Hindlimb muscle (tissue), 1 donor: ENCODE measurements around the gene ADORA1. TPM values are rescaled to one million over a fixed set of nuclear protein-coding genes. Genes with fewer than 3 reads are reported as not detected.

Source experiments
- DNase-seq: peaks from one replicate; pipeline ENCODE4 v3.0.0-alpha.2; 2013
- polyA plus RNA-seq: library from polyadenylated mRNA; unstranded; fragments of 120-200 nt; gene quantifications from one replicate; pipeline ENCODE4 v1.2.1, GENCODE V29; 2013; ENCODE audit not compliant: insufficient read length

ADORA1 gene
- polyA plus RNA-seq, 1 donor, result 8.2 TPM

DNA sequence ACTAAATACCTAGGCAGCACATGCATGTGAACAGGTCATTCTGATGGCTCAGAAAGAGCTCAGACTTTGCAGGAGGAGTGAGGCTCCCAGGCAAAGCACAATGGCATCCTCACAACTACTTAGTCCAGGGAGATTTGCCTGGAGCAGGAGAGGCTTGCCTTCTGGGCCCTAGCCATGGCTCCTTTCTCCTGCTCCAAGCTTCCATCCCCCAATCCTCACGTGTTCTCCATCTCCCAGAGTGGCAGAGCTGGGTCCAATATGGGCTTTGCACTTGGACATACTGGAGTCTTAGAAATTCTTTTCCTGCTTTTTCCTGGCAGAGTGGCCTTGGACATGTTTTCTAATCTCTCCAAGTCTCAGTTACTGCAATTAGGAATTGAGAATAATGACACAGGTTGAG is 32.3 kb downstream of the ADORA1 start:
- no peak for DNase-seq

DNA sequence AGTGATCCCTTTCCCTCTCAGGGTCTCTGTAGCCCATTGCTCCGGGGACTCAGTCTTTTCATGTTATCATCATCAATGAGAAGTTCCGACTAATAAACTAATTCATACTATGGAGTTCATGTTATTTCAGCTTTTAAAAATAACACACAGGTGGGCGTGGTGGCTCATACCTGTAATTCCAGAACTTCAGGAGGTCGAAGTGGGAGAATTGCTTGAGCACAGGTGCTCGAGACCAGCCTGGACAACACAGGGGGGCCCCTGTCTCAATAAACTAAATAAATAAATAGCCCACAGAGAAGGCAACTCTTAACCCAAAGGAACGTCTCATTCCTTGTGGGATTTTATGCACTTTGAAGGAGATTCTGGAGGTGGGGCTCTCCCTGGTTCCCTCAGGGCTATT is 33.6 kb downstream of the ADORA1 start:
- DNase-seq, result no peak

GRCh38 chr1:203161703-203162102 is 34.2 kb downstream of the ADORA1 start:
- DNase-seq, result no peak

DNA sequence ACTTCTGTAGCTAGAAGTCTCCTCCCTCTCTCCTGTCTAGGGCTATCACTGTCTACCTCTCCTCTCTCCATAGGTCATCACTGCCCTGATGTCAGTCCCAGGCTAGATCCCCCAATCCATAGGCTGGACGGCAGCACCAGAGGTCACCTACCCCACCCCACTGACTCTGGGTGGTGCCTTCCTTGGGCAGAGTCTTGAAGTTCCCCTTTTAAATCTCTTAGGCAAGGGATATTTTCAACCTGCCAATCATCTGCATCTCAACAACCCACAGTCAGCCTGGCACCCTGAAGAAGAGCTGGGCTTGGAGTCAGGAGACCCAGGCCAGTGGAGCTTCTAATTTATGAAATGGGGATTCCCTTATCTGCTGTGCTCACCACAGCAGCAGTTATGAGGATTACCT is 34.9 kb downstream of the ADORA1 start:
- no peak for DNase-seq

- no peak for DNase-seq
Measured at GRCh38 chr1:203163891-203164635, 36.5 kb downstream of the ADORA1 start.

DNA sequence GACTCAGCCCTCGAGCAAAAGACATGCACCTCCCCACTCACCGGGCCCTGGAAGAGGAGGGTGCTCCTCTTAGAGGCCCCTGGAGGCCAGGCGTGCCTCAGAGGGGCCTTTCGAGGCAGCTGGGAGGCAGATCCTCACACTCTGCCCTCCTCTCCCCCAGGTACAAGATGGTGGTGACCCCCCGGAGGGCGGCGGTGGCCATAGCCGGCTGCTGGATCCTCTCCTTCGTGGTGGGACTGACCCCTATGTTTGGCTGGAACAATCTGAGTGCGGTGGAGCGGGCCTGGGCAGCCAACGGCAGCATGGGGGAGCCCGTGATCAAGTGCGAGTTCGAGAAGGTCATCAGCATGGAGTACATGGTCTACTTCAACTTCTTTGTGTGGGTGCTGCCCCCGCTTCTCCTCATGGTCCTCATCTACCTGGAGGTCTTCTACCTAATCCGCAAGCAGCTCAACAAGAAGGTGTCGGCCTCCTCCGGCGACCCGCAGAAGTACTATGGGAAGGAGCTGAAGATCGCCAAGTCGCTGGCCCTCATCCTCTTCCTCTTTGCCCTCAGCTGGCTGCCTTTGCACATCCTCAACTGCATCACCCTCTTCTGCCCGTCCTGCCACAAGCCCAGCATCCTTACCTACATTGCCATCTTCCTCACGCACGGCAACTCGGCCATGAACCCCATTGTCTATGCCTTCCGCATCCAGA is 37.7 kb downstream of the ADORA1 start:
- DNase-seq, result no peak

GRCh38 chr1:203165800-203166161 is 38.3 kb downstream of the ADORA1 start:
- DNase-seq, result no peak

DNA sequence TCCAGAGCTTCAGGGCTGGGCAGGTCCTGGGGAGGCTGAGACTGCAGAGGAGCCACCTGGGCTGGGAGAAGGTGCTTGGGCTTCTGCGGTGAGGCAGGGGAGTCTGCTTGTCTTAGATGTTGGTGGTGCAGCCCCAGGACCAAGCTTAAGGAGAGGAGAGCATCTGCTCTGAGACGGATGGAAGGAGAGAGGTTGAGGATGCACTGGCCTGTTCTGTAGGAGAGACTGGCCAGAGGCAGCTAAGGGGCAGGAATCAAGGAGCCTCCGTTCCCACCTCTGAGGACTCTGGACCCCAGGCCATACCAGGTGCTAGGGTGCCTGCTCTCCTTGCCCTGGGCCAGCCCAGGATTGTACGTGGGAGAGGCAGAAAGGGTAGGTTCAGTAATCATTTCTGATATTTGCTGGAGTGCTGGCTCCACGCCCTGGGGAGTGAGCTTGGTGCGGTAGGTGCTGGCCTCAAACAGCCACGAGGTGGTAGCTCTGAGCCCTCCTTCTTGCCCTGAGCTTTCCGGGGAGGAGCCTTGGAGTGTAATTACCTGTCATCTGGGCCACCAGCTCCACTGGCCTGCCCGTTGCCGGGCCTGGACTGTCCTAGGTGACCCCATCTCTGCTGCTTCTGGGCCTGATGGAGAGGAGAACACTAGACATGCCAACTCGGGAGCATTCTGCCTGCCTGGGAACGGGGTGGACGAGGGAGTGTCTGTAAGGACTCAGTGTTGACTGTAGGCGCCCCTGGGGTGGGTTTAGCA is 38.8 kb downstream of the ADORA1 start:
- no peak for DNase-seq

DNA sequence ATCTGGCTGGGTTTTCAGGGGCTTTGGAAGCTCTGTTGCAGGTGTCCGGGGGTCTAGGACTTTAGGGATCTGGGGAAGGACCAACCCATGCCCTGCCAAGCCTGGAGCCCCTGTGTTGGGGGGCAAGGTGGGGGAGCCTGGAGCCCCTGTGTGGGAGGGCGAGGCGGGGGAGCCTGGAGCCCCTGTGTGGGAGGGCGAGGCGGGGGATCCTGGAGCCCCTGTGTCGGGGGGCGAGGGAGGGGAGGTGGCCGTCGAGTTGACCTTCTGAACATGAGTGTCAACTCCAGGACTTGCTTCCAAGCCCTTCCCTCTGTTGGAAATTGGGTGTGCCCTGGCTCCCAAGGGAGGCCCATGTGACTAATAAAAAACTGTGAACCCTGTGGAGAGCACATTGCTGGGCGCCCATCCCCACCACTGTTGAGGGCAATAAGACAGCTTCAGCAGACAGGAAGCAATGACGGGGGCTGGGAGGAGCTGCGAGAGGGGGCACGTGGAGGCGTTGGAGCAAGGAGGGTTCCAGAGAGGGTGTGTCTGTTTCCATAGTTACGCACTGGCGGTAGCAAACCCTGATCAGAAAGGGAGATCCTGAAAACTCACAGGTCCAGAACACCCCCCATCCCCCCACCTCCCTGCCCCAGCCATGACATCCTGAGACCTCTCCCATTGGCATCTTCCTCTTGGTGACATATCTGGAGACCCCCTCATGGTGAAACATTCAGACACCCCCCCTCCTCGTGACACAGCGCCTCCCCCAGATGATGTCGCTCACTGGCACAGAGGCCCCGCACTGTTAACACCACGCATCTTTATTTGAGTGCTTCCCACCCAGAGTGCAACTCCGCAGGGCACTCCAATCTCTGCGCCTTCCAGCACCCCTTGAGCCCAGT is 39.7 kb downstream of the ADORA1 start:
- DNase-seq, result no peak

DNA sequence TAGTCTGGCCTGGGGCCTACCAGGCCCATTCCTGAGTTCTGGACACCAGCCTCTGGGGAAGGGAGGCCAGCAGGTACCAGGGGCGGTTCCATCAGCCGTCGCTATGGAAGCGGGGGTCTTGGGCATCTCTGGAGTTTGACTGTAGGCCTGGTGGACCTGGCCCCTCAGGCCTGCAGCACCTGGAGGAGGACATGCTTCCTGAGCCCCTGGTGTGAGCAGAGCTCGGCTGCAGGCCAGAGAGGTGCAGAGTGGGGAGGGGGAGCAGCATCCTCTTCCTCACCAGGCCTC is 40.3 kb downstream of the ADORA1 start:
- no peak for DNase-seq

DNA sequence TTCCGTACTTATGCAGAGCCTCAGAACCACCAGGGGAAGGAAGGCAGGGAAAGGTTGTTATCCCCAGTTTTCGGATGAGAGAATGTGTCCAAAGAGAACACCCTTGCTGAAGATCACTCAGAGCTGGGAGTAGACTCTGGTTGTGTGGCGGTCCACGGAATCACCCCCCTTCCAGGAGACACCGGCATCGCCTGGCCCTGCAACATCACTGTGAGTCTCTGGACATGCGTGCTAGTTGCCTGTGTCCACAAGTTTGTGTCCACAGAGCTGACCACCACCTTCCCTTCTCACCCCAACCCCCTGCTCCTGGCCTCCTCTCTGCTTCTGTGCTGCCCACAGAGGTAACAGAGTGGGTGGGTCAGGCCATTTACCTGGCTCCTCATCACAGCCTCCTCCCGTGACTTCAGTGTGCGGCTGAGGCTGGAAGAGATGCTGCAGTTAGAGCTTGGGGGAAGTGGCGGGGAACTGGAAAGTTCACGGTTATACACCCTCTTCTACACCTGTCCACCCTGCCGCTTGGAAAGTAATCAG is 40.8 kb downstream of the ADORA1 start:
- no peak for DNase-seq

GRCh38 chr1:203168991-203169390 is 41.5 kb downstream of the ADORA1 start:
- no peak for DNase-seq

DNA sequence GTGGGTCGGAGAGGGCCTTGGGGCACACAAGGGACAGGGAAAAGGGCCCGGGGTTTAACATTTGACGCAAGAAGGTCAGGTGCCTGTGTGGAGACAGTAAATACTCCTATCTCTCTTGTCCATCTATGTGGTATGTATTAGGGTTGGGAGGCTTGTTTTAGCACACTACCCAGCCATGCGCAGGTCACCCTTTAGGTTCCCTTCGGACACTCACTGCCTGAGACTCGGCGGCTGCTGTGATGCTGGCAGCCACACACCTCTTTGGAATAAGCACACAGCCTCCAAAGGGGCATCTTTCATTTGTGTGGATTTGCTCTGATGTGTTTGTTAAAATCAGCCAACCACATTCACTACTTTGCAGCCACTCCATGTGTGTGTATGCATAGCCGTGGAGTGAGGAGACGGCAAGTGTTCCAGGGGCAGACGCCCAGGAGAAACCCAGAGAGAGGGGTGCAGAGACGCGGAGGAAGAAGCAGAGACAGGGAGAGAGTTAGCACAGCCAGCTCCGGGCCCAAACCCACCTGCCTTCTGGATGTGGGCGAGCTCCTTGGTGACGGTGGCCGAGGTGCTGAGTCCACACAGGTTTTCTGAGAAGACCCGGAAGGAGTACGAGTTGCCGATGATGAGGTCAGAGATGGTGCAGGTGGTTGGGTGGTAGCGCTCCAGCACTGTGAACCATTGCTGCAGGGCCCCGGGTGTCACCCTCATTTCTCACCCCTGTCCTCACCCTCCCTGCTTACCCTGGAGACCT is 42.4 kb downstream of the ADORA1 start:
- no peak for DNase-seq

- DNase-seq, result no peak
Measured at GRCh38 chr1:203170625-203171330, 43.3 kb downstream of the ADORA1 start.

- DNase-seq, result no peak
Measured at GRCh38 chr1:203171341-203172183, 44.0 kb downstream of the ADORA1 start.

GRCh38 chr1:203172184-203173010 is 44.9 kb downstream of the ADORA1 start:
- peak; percentile 24 for DNase-seq

DNA sequence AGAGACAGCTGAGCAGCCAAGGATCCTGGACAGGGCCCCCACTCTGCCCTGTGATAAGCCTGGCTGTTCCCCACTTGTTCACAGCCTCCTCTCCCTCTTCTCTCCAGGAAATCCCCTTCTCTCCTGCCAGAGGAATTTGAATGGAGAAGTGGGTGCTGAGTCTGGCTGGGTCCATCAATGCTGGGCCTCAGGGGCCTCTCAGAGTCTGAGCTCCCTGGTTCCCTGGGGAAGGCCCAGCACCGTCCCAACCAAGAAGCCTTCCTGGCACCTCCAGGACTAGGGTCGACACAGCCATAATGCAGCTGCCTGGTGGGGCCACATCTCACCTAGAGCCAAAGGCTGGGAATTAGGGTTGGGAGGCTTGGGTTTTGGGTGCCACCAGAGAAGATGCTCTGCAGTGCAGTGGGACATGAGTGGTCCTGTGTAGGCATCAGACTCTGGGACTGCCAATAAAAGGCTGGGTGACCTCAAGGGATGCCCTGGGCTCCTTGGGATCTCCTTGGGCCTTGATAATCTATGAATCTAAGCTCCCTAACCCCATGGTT is 45.6 kb downstream of the ADORA1 start:
- DNase-seq, result no peak

- no peak for DNase-seq
Measured at GRCh38 chr1:203173566-203173965, 46.0 kb downstream of the ADORA1 start.
